Upper lobe of right lung (tissue), 1 donor: Measurements from ENCODE around the gene REEP3. TPM values are rescaled to one million over a fixed set of nuclear protein-coding genes. Genes with fewer than 3 reads are reported as not detected.

Source experiments
- ATAC-seq: fragments of 200-7000 bp; cut with Tn5 transposase; one replicate; pipeline ENCODE4 v1.9.1; 2020; ENCODE audit warnings: mild to moderate bottlenecking, moderate library complexity
- DNase-seq: peaks from one replicate; pipeline ENCODE4 v3.0.0-alpha.2; 2020
- H3K27ac ChIP-seq: fragments of 200-600 bp; one replicate; pipeline ENCODE4 v1.8.0; 2022
- H3K27me3 ChIP-seq: fragments of 200-600 bp; one replicate; pipeline ENCODE4 v1.8.0; 2022; ENCODE audit warnings: mild to moderate bottlenecking
- H3K36me3 ChIP-seq: fragments of 200-600 bp; one replicate; pipeline ENCODE4 v1.8.0; 2022
- H3K4me1 ChIP-seq: fragments of 200-600 bp; one replicate; pipeline ENCODE4 v1.8.0; 2022
- H3K4me3 ChIP-seq: fragments of 200-600 bp; one replicate; pipeline ENCODE4 v1.8.0; 2022; ENCODE audit warnings: mild to moderate bottlenecking
- H3K9me3 ChIP-seq: fragments of 200-600 bp; one replicate; pipeline ENCODE4 v1.8.0; 2022
- intact Hi-C: fragments of 100-400 bp; cut with DNase I; formaldehyde crosslinking; loops from one replicate; pipeline ENCODE4 v1.11.0; 2022
- total RNA-seq: library from RNA; stranded (reverse); fragmentation: NEBNext Ultra II Directional; extraction: Animal tissue kit (Norgen Biotek cat#: 25700); gene quantifications from one replicate; pipeline ENCODE4 v1.2.1, GENCODE V29; 2021
- TF ChIP-seq, protein P1 (sequence below): fragments of 200-600 bp; IDR thresholded peaks from one replicate; pipeline ENCODE4 v1.8.0; 2022; ENCODE audit warnings: antibody characterized with exemption
- donor health status: DM: no; HTN: yes; CAD: no; lungs with severe emphysema.

Gene REEP3
- total RNA-seq, 1 donor from 2014 or later, result 57.1 TPM

DNA sequence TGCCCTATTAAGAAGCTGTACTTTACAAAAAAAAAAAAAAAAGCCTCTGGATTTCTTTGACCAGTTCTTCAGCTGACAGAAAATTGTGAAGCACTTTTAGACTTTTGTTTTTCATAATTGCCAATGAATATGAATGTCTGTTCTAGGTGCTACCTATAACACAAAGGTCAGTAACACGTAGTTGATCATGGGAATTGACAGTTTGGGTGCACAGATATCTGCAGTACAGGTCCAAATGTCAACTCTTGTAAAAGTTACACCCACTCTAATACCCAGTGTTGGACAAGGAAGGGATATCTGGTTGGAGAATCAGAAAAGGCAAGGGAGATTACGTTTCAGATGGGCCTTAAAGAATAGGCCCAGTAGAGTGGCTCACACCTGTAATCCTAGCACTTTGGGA lies 1.8 kb downstream of the REEP3 start:
- peak overlapping the region; percentile 98 for H3K27ac ChIP-seq
- no peak for ATAC-seq
- no peaks in the 10 kb centered on the region for H3K36me3 ChIP-seq
- no peaks in the 10 kb centered on the region for H3K9me3 ChIP-seq
- DNase-seq, result no peak
- intact Hi-C loops, result no loop called here
- peaks cover 26% of the 10 kb centered on the region for H3K4me1 ChIP-seq
- peak overlapping the region; percentile 84 for H3K4me3 ChIP-seq
- no peaks in the 10 kb centered on the region for H3K27me3 ChIP-seq
- TF ChIP-seq, protein P1, sequence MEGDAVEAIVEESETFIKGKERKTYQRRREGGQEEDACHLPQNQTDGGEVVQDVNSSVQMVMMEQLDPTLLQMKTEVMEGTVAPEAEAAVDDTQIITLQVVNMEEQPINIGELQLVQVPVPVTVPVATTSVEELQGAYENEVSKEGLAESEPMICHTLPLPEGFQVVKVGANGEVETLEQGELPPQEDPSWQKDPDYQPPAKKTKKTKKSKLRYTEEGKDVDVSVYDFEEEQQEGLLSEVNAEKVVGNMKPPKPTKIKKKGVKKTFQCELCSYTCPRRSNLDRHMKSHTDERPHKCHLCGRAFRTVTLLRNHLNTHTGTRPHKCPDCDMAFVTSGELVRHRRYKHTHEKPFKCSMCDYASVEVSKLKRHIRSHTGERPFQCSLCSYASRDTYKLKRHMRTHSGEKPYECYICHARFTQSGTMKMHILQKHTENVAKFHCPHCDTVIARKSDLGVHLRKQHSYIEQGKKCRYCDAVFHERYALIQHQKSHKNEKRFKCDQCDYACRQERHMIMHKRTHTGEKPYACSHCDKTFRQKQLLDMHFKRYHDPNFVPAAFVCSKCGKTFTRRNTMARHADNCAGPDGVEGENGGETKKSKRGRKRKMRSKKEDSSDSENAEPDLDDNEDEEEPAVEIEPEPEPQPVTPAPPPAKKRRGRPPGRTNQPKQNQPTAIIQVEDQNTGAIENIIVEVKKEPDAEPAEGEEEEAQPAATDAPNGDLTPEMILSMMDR, result no peak

- no peak overlapping the region for H3K4me3 ChIP-seq
- no peak overlapping the region for H3K27ac ChIP-seq
- H3K9me3 ChIP-seq, result no peaks in the 10 kb centered on the region
- no peak for ATAC-seq
- no peaks in the 10 kb centered on the region for H3K36me3 ChIP-seq
- H3K4me1 ChIP-seq, result peaks cover 20% of the 10 kb centered on the region
- TF ChIP-seq, protein P1, result no peak
- no peak for DNase-seq
- no peaks in the 10 kb centered on the region for H3K27me3 ChIP-seq
- intact Hi-C loops, result no loop called here
Measured at GRCh38 chr10:63525021-63525420, 3.8 kb downstream of the REEP3 start.

DNA sequence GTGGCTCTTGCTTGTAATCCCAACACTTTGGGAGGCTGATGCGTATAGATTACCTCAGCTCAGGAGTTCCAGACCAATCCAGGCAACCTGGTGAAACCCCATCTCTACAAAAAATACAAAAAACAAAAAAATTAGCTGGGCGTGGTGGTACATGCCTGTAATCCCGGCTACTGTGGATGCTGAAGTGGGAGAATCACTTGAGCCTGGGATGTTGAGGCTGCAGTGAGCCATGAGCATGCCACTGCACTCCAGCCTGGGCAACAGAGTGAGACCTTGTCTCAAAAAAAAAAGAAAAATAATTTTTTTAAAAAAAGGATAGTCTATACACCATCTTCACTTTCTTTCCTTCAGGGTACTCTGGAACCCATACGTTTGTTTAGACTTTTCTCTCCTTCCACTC lies 6.2 kb downstream of the REEP3 start:
- Histone ChIP-seq H3K9me3 (no peaks in the 10 kb centered on the region), H3K4me1 (peaks cover 12% of the 10 kb centered on the region), H3K27ac (no peak overlapping the region), H3K27me3 (no peaks in the 10 kb centered on the region), H3K4me3 (no peak overlapping the region), H3K36me3 (no peaks in the 10 kb centered on the region)
- ATAC-seq (no peak), DNase-seq (no peak)
- intact Hi-C loops, result no loop called here
- TF ChIP-seq, protein P1, result no peak

- TF ChIP-seq, protein P1, result no peak
- no peak for DNase-seq
- H3K4me3 ChIP-seq, result no peak overlapping the region
- no peaks in the 10 kb centered on the region for H3K9me3 ChIP-seq
- H3K27ac ChIP-seq, result no peak overlapping the region
- no peaks in the 10 kb centered on the region for H3K36me3 ChIP-seq
- no peaks in the 10 kb centered on the region for H3K27me3 ChIP-seq
- no peak for ATAC-seq
- peaks cover 4% of the 10 kb centered on the region for H3K4me1 ChIP-seq
- intact Hi-C loops, result no loop called here
Measured at GRCh38 chr10:63528084-63528744, 7.0 kb downstream of the REEP3 start.

DNA sequence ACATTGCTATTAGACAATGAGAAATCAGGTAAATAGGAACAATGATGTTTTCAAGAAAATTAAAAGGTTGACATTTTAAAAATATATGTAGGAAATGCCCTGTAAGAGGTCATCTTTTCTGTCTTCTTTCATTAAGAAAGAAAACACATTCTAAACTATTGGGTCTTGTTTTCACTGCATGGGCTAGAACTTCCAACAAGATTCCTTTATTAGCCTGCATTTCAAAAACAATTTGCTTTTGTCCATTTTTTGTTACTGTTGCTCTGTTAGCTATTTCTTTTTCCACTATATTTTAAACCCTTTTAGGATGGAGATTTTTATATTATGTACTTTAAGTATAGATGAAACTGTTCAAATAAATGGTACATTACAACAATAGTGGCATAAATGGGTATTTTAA lies 9.2 kb downstream of the REEP3 start:
- H3K36me3 ChIP-seq, result no peaks in the 10 kb centered on the region
- H3K4me1 ChIP-seq, result no peaks in the 10 kb centered on the region
- no peak overlapping the region for H3K27ac ChIP-seq
- H3K4me3 ChIP-seq, result no peak overlapping the region
- intact Hi-C loops, result no loop called here
- TF ChIP-seq, protein P1, result no peak
- ATAC-seq, result no peak
- H3K9me3 ChIP-seq, result no peaks in the 10 kb centered on the region
- H3K27me3 ChIP-seq, result no peaks in the 10 kb centered on the region
- no peak for DNase-seq

DNA sequence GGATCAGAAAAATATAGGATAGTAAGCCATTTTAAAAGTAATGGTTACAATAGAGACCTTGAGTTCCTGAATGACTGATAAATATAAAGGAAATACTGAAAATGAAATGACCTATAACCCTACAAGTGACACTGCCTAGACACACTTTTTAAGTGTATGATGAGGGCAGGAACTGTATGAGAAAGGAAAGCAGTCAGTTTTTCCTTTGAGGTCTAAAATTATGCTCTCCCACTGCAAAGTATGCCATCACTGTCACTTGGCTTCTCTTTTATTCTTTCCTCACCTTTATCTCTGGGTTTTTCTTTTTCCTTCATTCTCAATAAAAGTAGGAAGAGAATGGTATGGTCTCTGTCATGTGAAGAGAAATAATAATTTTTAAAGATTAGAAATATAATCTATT lies 13.5 kb downstream of the REEP3 start:
- intact Hi-C loops, result no loop called here
- no peak overlapping the region for H3K4me3 ChIP-seq
- no peak for DNase-seq
- no peak for ATAC-seq
- TF ChIP-seq, protein P1, result no peak
- H3K27ac ChIP-seq, result no peak overlapping the region
- H3K9me3 ChIP-seq, result no peaks in the 10 kb centered on the region
- no peaks in the 10 kb centered on the region for H3K36me3 ChIP-seq
- no peaks in the 10 kb centered on the region for H3K4me1 ChIP-seq
- no peaks in the 10 kb centered on the region for H3K27me3 ChIP-seq
